K562 (cell line): ENCODE results near the gene SPEG. TPM values are rescaled to one million over a fixed set of nuclear protein-coding genes. Genes with fewer than 3 reads are reported as not detected.

Experiments
- EP300 ChIP-seq: IDR thresholded peaks from 2 replicates; pipeline ENCODE4 v1.6.1; 2012; ENCODE audit warnings: low read length, improper control_type of control experiment
- FOXJ3 ChIP-seq: sonication (generic); formaldehyde crosslinking; IDR thresholded peaks from 2 replicates; pipeline ENCODE4 v1.4.0; 2020; ENCODE audit warnings: mild to moderate bottlenecking, missing genetic modification reagents
- GTF2A2 ChIP-seq: IDR thresholded peaks from 2 replicates; pipeline ENCODE4 v1.6.1; 2016; ENCODE audit warnings: mild to moderate bottlenecking, missing genetic modification characterization, missing compliant biosample characterization
- GTF2E2 ChIP-seq: fragments of 200-800 bp; sonication (Bioruptor generic); IDR thresholded peaks from 2 replicates; pipeline ENCODE4 v1.6.1; 2016; ENCODE audit warnings: missing genetic modification characterization, missing compliant biosample characterization
- HDGF ChIP-seq: fragments of 450-650 bp; IDR thresholded peaks from 2 replicates; pipeline ENCODE4 v1.6.1; 2016
- KAT7 ChIP-seq: sonication (generic); formaldehyde crosslinking; IDR thresholded peaks from 2 replicates; pipeline ENCODE4 v1.8.0; 2022; ENCODE audit warnings: missing genetic modification reagents, mild to moderate bottlenecking, borderline replicate concordance
- NEUROD1 ChIP-seq: fragments of 150-350 bp; IDR thresholded peaks from 2 replicates; pipeline ENCODE4 v1.6.1; 2014; ENCODE audit warnings: borderline replicate concordance, low read length, low read depth; ENCODE audit not compliant: partially characterized antibody
- NFE2 ChIP-seq: IDR thresholded peaks from 2 replicates; pipeline ENCODE4 v1.6.1; 2014; ENCODE audit warnings: antibody characterized with exemption, low read depth
- RBM22 ChIP-seq: fragments of 200-400 bp; formaldehyde crosslinking; IDR thresholded peaks from 2 replicates; pipeline ENCODE4 v1.6.1; 2018; ENCODE audit warnings: low read length, low read depth; ENCODE audit not compliant: poor library complexity, severe bottlenecking
- SMAD2 ChIP-seq: fragments of 150-350 bp; IDR thresholded peaks from 2 replicates; pipeline ENCODE4 v1.6.1; 2014; ENCODE audit warnings: low read depth, mild to moderate bottlenecking, low read length
- TEAD4 ChIP-seq, 2 experiments: sonication (generic) in 1 of 2; formaldehyde crosslinking in 1 of 2; IDR thresholded peaks; 2 replicates each; pipeline versions ENCODE4 v1.6.1 to v1.8.0; 2012 to 2022; ENCODE audit warnings: borderline replicate concordance in 1 of 2, inconsistent platforms in 1 of 2, low read length in 1 of 2, mild to moderate bottlenecking in 1 of 2, missing genetic modification reagents in 1 of 2
- ZC3H11A ChIP-seq: IDR thresholded peaks from 2 replicates; pipeline ENCODE4 v1.6.1; 2012; ENCODE audit warnings: low read depth, low read length, improper control_type of control experiment
- ZNF263 ChIP-seq: sonication (generic); formaldehyde crosslinking; IDR thresholded peaks from 2 replicates; pipeline ENCODE4 v1.8.0; 2022; ENCODE audit warnings: mild to moderate bottlenecking, missing genetic modification reagents, borderline replicate concordance
- ZNF695 ChIP-seq: fragments of 450-650 bp; formaldehyde crosslinking; IDR thresholded peaks from 2 replicates; pipeline ENCODE4 v1.4.0; 2020; ENCODE audit warnings: mild to moderate bottlenecking, moderate library complexity
- polyA plus RNA-seq, 8 experiments: library from polyadenylated mRNA; depleted of rRNA in 4 of 8; stranded (reverse) in 5 of 8; unstranded in 3 of 8; fragments of >200 nt; fragmentation: Nextera tagmentation in 2 of 8; fragmentation: Illumina TruSeq in 1 of 8; extraction: Ambion mirVana in 2 of 8; extraction: Trizol in 1 of 8; gene quantifications; 2 replicates each; pipeline versions ENCODE4 v1.2.1 to v1.2.3, GENCODE V29; 2011 to 2014; ENCODE audit warnings: inconsistent platforms in 1 of 8, missing spikeins in 1 of 8
- total RNA-seq, 7 experiments: library from RNA; depleted of rRNA in 6 of 7; stranded (reverse); fragments of >200 nt in 6 of 7; fragmentation: Illumina TruSeq in 2 of 7; extraction: Trizol in 2 of 7; gene quantifications; 2 replicates each; pipeline versions ENCODE4 v1.2.1 to v1.2.3, GENCODE V29; 2011 to 2021; ENCODE audit warnings: low replicate concordance in 1 of 7
- TF ChIP-seq, protein P1 (sequence below): fragments of 250-450 bp; sonication (Bioruptor Pico); IDR thresholded peaks from 2 replicates; pipeline ENCODE4 v1.5.0; 2021
- TF ChIP-seq, protein P2 (sequence below), 2 experiments: fragments of 450-650 bp; conservative IDR thresholded peaks; 2 replicates each; pipeline ENCODE4 v1.6.1; 2017; ENCODE audit warnings: mild to moderate bottlenecking in 2 of 2, moderate library complexity in 2 of 2
- TF ChIP-seq, protein P3 (sequence below): sonication (generic); formaldehyde crosslinking; IDR thresholded peaks from 2 replicates; pipeline ENCODE4 v1.8.0; 2023; ENCODE audit warnings: missing genetic modification reagents, mild to moderate bottlenecking, borderline replicate concordance
- TF ChIP-seq, protein P4 (sequence below): fragments of 250-450 bp; sonication (Bioruptor Pico); IDR thresholded peaks from 2 replicates; pipeline ENCODE4 v1.8.0; 2022; ENCODE audit warnings: inconsistent platforms, mild to moderate bottlenecking, moderate library complexity, borderline replicate concordance

Gene SPEG
- total and polyA plus RNA-seq, 9 of the 15 experiments (the other 6 are each of a cell fraction or from before 2014, with no cell fraction given): 0.49 to 8.7 (median 3.0) TPM

DNA sequence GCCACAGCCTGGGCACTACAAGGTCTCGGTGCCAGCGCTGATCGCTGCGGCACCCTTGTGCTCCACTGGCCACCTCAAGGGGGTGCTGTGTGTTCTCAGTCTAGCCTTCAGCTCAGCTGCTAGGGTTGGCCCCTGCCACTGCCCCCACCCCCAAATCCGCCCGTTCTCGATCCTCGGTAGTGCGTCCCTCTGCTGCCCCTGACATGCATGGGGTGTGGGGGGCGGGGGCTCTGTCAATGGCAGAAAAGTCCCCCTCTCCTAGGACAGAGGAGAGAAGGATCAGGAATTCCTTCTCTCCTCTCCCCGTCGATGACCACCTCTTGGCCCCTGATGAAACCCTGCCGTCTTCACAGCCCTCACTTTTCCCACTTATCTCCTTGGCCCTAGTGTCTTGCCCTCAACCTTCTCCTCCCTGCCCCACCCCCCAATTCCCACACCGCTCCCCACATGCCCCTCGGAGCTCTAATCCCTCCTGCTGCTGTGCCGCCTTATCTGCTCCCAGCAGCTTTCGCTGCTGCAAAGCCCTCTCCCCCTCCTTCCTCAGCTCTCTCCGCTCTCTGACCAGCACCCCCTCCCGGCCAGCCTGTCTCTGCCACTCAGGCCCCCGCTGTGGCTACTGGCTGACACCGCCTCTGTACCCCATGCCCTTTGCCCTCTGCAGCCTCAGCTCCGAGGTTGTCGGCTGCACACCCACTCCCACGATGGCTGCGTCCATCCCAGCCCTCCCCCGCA, 75.3 kb downstream of the SPEG start (continued):
- TF ChIP-seq, protein P1, sequence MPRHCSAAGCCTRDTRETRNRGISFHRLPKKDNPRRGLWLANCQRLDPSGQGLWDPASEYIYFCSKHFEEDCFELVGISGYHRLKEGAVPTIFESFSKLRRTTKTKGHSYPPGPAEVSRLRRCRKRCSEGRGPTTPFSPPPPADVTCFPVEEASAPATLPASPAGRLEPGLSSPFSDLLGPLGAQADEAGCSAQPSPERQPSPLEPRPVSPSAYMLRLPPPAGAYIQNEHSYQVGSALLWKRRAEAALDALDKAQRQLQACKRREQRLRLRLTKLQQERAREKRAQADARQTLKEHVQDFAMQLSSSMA (CRISPR knock-in tag): no peak
- TF ChIP-seq SMAD2 (no peak), EP300 (peak; percentile 95), NEUROD1 (peak; percentile 83), GTF2E2 (no peak), TEAD4 (IDR thresholded peaks at IDR 0.05; ENCODE audit: low read length) (peak; percentile 94), TEAD4 (CRISPR knock-in tag; IDR thresholded peaks at IDR 0.05; ENCODE audit: borderline replicate concordance) (no peak), ZNF263 (CRISPR knock-in tag) (no peak), KAT7 (CRISPR knock-in tag) (no peak), FOXJ3 (no peak), NFE2 (no peak; the same call in 1 of the 2 replicates), ZC3H11A (no peak), HDGF (no peak), GTF2A2 (tag) (no peak), ZNF695 (CRISPR knock-in tag) (no peak), RBM22 (no peak)
- TF ChIP-seq, protein P2, sequence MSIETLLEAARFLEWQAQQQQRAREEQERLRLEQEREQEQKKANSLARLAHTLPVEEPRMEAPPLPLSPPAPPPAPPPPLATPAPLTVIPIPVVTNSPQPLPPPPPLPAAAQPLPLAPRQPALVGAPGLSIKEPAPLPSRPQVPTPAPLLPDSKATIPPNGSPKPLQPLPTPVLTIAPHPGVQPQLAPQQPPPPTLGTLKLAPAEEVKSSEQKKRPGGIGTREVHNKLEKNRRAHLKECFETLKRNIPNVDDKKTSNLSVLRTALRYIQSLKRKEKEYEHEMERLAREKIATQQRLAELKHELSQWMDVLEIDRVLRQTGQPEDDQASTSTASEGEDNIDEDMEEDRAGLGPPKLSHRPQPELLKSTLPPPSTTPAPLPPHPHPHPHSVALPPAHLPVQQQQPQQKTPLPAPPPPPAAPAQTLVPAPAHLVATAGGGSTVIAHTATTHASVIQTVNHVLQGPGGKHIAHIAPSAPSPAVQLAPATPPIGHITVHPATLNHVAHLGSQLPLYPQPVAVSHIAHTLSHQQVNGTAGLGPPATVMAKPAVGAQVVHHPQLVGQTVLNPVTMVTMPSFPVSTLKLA (conservative IDR thresholded peaks at IDR 0.05): peak; percentile 74 to 88
- TF ChIP-seq, protein P3, sequence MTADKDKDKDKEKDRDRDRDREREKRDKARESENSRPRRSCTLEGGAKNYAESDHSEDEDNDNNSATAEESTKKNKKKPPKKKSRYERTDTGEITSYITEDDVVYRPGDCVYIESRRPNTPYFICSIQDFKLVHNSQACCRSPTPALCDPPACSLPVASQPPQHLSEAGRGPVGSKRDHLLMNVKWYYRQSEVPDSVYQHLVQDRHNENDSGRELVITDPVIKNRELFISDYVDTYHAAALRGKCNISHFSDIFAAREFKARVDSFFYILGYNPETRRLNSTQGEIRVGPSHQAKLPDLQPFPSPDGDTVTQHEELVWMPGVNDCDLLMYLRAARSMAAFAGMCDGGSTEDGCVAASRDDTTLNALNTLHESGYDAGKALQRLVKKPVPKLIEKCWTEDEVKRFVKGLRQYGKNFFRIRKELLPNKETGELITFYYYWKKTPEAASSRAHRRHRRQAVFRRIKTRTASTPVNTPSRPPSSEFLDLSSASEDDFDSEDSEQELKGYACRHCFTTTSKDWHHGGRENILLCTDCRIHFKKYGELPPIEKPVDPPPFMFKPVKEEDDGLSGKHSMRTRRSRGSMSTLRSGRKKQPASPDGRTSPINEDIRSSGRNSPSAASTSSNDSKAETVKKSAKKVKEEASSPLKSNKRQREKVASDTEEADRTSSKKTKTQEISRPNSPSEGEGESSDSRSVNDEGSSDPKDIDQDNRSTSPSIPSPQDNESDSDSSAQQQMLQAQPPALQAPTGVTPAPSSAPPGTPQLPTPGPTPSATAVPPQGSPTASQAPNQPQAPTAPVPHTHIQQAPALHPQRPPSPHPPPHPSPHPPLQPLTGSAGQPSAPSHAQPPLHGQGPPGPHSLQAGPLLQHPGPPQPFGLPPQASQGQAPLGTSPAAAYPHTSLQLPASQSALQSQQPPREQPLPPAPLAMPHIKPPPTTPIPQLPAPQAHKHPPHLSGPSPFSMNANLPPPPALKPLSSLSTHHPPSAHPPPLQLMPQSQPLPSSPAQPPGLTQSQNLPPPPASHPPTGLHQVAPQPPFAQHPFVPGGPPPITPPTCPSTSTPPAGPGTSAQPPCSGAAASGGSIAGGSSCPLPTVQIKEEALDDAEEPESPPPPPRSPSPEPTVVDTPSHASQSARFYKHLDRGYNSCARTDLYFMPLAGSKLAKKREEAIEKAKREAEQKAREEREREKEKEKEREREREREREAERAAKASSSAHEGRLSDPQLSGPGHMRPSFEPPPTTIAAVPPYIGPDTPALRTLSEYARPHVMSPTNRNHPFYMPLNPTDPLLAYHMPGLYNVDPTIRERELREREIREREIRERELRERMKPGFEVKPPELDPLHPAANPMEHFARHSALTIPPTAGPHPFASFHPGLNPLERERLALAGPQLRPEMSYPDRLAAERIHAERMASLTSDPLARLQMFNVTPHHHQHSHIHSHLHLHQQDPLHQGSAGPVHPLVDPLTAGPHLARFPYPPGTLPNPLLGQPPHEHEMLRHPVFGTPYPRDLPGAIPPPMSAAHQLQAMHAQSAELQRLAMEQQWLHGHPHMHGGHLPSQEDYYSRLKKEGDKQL (CRISPR knock-in tag): 0 out of 2 replicates have a peak, but pooled peaks have one; percentile 57
- TF ChIP-seq, protein P4, sequence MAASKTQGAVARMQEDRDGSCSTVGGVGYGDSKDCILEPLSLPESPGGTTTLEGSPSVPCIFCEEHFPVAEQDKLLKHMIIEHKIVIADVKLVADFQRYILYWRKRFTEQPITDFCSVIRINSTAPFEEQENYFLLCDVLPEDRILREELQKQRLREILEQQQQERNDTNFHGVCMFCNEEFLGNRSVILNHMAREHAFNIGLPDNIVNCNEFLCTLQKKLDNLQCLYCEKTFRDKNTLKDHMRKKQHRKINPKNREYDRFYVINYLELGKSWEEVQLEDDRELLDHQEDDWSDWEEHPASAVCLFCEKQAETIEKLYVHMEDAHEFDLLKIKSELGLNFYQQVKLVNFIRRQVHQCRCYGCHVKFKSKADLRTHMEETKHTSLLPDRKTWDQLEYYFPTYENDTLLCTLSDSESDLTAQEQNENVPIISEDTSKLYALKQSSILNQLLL (CRISPR knock-in tag): no peak
